ENCODE data around the gene HAUS3.
"Not testable (repeated sequence)": the region's sequence is repeated elsewhere in the genome, so short reads cannot be mapped to it uniquely, and the experiment has no call there.

Gene HAUS3

DNA sequence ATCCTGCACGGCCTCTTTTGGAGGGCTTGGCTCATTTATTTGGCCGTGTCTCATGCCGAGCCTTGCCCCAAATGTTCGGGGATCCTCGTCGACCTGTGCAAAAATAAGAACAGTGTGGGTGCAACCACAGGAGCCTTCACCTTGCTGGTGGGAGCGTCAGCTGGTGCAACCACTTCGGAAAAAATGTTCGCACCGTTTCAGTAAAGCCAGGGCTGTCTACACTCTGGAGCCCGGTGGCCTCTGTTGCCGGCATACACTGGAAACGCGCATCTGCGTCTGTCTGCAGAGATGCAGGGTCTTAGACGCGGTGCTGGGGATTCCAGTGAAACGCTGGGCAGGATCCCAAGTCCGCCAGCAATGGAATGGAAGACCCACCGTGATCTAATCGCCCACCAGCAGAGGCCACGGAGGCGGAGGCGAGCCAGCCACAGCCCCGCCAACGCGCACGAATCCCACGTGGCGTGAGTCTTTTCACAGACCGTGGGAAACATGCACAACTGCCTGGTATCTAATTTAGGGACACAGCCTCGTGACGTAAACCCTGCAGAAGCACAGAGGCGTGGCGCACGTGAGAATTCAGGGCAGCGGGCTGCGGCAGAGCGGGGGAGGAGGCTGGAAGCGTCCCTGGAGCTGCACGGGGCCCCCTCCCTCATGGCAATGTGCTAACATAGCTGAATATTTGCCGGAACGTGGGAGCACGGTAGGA, 33.8 kb upstream of the HAUS3 start:
- no peak for DNase-seq (ENCODE audit: low read depth)

DNA sequence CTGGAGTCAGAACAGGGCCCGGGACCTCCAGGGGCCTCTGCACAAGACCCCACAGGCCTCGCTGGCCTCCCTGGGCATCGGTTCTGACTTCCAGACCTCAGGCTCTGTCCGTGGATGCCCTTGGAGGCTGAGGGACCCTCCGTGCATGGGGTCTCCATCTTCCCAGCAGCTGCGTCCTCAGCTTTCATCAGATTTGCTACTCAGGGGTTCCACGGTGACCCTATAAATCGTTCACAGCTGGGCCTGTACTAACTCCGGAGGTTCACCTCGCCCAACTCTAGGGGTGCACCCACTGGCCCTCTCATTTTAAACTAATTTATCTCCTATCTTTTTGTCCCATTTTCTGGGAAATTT, 33.1 kb upstream of the HAUS3 start:
- DNase-seq (ENCODE audit: low read depth), result not testable (repeated sequence)

DNA sequence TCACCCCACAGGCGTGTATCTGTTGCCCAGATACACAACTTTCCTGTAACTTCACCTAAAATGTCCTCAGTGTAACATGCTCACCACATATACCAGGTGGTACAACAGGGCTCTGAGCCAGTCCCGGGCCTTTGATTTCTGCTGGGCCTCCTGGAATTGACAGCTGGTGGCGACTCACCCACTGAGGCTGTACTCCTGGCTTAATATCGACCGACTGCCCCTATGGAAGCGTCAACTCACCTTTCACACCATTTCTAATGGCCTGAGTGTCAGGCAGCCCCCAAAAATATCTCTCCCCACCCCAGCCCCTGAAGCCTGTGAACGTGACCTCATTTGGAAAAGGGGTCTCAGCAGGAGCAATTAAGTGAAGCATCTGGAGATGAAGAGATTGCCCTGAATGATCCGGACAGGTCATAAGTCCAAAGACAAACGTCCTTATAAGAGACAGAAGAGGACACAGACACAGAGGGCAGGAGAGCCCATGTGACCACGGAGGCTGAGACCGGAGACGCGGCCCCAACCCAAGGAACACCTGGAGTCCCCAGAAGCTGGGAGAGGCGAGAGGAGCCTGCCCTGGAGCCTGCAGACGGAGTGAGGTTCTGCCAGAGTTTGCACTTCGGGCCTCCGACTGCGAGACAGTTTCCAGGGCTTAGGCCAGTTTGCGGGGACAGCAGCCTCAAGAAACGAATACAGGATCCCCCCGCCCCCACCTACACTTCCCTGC, 32.6 kb upstream of the HAUS3 start:
- DNase-seq (ENCODE audit: low read depth), result no peak

DNA sequence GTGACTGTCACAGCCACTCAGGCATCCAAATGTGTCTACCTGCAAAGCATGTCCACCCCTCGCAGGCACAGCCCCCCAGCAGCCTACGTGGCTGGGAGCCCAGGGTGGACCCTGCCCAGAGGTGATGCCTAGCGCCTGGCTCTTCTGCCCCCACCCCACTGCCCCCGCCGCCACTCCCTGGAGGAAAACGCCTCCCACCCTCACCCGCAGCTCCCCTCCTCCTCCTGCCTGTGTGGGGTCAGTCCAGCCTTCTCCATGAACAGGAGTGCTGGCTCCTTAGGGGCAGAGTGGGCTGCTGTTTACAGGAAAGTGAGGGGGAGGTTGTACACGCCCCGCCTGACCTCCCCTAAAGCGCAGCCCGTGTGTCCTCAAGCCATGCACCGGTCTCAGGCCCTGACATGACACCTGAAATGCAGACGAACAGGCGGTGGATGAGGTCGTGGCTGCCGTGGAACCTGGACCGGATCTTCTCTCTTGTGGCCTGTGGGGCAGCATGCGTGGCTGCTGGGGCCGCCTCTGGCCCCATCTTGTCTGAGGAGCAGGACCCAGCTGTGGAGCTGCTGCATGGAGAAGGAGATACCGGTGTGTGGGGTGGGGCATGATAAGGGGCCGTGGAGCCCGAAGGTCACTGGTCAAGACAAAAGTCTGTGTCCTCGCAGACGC, 31.9 kb upstream of the HAUS3 start:
- DNase-seq (ENCODE audit: low read depth), result no peak

DNA sequence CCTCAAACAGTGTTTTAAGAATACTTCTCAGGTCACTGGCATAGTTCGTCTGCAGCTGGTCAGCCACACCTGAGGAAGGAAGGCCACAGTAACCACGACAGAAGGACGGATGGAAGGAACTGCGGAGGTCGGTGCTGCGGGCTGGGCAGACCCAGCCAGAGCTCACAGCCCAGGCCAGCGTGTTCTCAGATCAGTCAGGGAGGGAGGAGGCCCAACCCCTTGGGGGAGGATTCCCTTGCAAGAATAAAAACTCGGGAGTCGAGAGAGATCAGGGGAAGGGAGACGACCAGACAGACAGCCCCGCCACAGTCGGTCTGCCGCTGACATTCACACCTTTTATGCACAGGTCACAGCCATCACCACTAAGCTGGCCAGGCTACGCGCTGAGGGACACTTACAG, 31.3 kb upstream of the HAUS3 start:
- no peak for DNase-seq (ENCODE audit: low read depth)

DNA sequence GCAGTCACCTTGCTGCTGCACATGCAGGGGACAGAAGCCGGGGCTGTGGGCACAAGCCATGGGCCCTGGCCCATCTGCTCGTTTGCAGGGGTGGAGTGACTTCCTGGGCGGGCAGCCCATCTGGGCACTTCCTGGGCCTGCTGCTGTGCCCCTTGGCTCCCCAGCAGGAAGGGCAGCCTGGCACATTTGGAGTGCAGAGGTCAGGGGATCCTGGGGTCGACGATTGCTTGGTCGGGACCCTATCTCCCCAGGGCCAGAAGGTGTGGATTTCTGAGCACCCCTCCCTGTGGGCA, 30.9 kb upstream of the HAUS3 start:
- no peak for DNase-seq (ENCODE audit: low read depth)

DNA sequence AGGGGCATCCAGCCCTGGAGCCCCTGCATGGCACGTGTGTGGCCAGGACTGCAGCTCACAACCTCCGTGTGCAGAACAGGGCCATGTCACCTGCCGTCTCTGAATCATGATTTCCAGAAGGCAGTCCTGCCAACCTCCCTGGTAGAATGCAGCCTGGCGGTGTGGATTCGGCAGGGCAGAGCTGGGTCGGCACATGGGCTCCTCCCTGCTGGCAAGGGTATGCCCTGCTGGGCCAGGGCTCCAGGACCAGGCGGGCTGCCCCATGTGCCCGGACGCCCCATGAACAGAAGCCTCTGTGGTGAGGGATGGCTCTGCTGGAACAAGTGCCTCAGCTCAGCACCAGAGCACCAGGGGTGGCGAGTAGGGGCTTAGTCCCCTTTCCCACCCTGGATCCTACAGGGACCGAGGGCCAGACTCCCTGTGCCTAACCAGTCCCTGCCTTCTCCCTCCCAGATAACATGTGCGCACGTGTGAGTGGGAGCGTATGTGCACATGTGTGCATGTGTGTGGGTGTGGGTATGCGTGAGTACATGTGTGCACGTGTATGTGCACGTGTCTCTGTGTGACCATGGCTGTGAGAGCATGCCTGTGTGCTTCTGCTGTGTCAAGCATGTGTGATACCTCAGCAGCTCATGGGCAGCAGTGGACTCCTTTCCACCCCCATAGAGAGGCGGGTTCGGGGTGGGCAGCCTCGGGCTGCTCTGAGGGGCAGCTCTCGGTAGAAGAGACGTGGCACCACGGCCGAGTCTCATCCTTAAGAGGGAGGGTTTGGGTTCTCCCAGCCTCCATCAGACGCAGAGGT, 30.3 kb upstream of the HAUS3 start:
- no peak for DNase-seq (ENCODE audit: low read depth)

DNA sequence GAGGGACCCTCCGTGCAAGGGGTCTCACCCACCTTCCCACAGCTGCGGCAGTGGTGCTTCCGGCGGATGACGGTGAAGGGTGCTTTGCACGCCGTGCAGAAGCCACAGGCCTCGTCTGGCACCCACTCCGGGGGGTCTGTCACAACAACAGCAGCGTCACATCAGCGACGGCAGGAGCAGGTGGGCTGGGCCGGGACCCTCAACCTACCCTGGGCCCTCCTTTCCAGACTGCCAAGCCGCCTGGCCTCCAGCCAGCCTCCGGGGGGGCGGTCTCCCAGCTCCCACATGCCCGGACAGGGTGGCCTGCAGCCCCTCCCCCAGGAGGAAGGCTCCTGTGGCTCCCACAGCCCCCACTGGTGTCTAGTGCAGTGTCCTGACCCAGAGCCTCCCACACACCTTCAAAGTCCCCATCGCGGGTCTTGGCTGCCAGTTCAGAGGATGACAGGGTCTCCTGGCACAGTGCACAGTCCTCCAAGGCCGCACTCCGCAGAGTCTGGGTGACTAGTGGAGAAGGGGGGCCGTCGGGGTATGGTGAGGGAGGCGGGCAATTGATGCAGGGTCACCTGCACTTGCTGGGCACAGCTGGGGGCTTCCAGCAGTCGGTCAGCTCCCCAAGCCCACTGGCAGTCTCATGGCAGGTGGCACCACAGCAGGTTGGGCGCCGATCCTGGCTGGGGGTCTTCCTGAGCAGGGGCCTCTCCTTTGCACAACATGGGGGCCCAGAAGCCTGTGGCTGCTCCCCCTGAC, 29.5 kb upstream of the HAUS3 start:
- no peak for DNase-seq (ENCODE audit: low read depth)

DNA sequence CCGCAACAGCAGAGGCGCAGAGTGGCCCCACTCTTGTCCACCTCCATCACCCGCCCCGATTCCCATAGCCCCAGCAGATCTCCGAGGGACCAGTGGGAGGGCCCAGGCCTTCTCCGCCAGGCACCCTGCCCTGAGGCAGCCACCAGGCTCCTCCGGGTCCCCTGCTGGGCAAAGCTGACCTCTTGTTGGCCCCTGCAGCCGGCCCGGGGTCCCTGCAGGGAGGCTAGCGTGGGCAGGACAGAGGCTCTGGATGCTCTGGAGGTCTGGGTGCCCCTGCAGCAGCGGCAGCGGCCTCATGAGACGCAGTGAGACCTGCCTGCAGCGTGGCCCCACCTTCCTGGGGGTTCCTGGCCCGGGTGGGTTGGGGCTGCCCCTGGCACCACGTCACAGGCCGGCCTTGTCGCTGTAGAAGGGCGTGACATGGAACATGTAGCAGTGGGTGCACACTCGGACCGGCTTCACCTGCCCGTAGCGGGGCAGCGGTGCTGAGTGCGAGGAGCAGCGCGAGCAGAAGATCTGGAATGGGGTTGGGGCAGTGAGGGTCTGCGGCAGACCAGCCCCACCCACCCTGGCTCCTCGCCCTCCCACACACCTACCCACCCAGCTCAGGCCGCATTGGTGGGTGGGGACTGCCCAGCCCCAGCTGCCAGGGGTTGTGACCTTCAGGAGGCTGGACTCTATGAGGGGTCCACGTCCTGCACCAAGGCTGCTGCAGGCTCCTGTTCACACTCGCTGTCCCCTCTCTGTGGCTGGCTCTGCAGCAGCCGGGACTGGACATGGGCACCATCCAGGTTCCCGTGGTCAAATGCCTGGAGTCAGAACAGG, 28.6 kb upstream of the HAUS3 start:
- DNase-seq (ENCODE audit: low read depth), result no peak

DNA sequence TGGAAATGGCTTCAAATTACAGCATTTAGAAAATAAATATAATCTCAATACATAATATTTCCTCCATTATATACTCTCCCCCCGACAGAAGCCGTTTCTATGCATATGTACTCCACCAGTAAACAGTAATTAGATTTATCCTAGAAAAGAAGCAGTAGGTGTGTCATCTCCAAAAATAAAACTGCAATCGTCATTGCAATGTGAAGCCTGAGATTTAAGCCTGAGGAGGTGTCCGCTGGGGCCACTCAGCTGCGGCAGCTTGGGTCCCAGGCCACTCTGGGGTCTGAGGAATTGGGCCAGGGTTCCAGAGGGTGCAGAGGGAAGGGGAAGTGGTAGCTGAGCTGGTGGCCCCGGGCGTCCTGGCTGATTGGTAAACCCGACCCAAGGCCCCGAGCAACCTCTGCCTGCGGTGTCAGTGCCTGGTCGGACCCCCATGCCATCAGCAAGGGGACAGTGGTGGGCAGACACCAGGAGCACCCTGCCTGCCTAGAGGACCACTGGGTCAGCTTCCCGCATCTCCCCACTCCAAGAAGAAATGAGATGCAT, 27.8 kb upstream of the HAUS3 start:
- no peak for DNase-seq (ENCODE audit: low read depth)

DNA sequence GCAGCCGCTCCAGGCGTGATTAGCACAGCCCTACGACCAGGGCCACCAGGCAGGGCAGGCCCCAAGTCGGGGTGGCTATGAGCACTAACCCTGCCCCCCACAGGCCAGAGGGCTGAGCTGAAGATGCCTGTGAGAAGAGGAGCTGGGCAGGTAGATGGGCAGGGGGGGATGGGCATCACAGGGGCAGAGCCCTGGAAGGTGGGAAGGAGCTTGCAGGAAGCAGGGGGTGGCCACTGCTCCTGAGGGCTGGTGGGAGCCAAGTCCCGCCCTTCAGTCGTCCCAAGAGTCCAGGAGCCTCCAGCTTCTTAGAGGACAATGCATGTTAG, 27.2 kb upstream of the HAUS3 start:
- no peak for DNase-seq (ENCODE audit: low read depth)

DNA sequence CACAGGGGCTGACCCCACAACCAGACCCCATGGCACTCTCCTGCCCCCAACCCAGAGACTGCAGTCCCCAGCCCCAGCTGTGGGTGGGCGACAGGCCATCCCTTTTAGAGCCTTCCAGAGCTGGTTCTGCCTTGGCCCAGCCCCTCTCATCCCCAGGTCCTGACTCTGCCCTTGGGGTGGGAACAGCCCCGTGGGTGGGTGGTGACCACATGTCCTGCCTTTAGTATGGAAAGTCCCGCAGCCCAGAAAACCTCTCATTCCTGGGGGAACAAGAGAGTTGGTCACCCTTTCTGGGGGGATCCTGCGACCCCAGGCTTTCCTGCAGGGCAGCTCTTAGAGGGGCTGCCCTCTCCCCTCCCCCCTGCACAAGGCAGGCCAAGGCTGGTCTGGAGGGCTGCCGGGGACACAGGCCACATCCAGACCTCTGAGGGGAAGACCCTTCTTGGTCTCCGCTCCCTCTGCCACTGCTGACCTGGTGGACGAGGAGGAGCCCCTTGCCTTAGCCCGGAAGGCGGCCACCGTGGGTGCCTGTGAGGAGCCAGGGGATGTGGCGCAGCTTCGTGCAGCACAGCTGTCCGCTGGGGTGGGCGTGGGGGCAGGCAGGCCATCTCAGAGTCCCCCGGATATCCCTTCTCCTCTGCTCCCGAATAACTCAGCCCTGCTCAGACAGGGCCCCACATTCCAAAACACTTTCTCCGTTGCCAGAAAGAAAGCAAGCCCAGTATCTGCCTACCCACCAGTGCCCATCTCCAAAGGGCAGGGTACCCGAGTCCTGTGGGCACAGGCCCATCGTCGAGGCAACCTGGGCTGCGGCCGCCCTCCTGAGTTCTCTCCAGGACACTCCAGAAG, 26.7 kb upstream of the HAUS3 start:
- no peak for DNase-seq (ENCODE audit: low read depth)

DNA sequence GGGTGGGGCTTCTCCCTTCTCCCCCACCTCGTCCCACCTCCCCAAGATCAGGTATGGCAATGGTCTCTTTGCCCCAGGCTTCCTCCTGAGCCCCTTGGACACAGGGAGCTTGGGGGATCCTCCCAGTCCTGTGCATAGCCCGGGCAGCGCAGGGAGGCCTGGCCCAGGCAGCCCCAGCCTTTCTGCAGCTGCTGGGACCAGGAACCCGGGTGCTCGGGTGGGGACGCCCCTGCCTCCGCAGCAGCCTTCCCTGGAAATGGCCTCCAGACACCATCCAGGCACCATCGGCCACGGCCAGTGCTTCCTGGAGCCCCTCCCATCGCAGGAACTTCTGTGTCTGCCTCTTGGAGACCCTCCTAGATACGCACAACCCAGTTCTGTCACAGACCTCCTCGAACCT, 25.9 kb upstream of the HAUS3 start:
- no peak for DNase-seq (ENCODE audit: low read depth)

DNA sequence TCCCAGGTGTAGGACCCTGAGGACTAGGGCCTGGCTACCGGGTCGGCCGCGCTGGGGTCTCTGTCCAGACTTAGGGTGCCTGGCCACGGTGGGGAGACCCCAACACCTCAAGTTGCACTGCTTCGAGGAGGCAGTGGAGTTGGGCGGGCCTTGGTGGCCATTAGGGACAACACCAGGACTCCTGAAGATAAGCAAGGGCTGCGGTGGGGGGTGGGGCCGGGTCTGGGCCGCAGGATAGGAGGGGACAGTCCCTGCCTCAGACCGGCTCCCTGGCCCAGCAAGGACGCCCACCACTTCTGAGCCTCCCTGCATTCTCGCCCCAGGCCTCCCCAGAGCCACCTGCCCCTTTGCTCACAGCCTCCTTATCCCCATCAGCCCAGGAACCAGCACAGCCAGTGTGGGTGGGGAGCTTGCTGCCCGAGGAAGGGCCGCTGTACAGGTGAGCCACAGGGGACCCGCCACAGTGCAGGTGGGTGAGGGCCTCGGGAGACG, 25.4 kb upstream of the HAUS3 start:
- DNase-seq (ENCODE audit: low read depth), result no peak

DNA sequence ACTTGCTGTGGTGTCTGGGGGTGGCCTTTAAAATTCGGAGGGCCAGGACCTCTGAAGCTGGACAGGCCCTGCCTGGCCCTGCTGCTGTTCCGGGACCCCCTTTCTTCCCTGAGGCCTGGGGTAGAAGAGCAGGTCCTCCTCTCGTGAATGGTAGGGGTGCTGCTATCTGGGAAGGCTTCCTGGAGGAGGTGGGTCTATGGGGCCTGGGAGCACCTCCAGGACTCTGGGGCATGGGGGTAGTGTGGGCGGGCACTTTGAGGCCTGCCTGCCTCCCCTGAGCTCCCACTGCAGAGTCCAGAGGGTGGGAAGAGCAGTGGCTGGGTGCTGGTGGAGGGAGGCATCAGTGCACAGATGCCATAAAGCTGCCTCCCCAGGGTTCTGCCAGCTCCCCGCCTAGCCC, 24.9 kb upstream of the HAUS3 start:
- no peak for DNase-seq (ENCODE audit: low read depth)

DNA sequence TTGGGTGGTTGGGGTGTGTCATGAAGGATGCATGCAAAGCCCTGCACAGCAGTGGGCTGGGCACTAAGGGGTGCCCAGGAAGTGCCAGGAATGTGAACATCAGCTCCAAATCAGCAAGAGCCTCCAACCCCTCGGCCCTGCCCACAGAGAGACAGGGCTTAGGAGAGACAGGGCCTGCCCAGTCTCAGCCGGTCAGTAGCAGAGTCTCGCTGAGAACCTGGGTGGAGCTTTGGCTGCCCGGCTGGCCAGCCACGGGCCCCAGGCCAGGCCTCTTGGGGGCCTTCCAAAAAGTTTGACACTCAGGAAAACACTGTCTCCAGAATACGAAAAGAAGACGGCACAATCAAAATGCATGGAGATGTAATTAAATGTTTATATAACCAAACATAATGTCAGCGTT, 24.3 kb upstream of the HAUS3 start:
- DNase-seq (ENCODE audit: low read depth), result no peak

DNA sequence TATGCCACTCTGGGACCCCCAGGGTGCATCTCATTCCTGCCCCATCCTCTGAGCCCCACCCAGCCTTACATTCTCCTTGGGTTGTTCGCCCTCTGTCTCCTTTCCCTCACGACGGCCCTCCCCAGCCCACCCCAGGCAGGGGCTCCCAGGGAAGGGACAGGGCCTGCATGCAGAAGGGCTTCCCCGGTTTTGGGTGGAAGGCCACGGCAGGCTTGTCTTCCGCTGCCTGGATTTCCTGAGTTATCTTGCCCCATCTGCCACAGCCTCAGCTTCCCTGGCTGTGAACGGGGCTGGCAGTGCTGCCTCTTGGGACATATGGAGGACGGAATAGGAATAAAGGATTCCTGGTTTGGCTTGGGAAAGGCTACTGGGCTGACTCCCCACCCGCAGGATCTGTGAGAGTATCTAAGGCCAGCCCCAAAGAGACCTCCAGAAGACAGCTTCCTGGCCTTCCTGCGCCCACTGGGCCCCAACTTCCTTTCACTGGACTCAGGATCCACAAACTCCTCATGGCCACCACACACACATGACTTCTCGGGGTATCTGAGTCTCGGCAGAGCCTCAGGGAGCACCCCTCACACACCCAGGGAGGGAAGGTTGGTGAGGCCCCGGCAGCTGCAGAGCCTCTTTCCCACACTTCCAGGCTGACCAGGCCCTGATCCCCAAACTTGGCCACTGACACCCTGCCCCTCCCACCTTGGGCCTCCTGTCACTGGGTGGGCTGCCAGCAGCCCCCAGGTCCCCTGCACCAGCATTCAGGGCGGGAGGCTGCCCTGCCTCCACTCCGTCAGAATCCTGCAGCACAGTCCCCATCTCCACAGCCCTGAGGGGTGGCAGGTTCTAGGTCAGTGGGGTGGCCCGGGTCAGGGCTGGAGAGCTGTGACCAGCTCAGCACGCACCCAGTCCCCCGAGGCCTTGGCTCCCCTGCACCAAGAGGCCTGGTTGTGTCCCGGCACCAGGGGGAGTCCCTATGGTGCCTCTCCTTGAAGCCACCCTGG, 23.5 kb upstream of the HAUS3 start:
- no peak for DNase-seq (ENCODE audit: low read depth)

DNA sequence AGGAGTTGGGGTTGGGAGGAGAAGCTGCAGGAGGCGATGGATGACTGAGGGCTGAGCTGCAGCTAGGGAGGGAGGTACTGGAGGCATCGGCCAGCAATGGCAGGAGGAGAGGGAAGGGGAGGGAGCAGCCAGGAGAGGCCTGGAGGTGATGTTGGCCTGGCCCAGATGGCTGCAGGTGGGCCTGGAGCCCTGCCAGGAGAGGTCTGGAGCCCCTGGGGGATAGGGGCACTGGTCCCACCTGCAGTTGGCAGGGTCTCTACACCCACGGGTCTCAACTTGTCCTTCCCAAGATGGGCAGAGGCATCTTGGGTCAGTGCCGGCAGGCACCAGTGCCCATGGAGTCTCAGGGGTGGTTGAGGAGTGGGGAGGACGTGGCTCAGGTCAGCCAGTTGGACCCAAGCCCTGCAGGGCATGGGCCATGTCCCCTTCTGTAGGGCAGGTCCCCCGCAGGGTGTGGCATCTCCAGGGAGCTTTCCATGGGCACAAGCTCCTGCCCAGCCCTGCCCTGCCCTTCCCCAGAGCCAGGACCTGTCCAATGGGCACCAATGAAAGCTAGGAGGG, 22.6 kb upstream of the HAUS3 start:
- no peak for DNase-seq (ENCODE audit: low read depth)
